Subcutaneous abdominal adipose tissue (tissue), 5 donors: ENCODE data around the gene SLC28A2.
"Not testable (repeated sequence)": the region's sequence is repeated elsewhere in the genome, so short reads cannot be mapped to it uniquely, and the experiment has no call there.

Experiments
- H3K27ac ChIP-seq: one replicate; pipeline ENCODE4 v1.7.0; 2013; ENCODE audit warnings: low read depth, mild to moderate bottlenecking, inconsistent platforms, low read length, moderate library complexity
- H3K27me3 ChIP-seq, 5 donors: one replicate each; pipeline ENCODE4 v1.7.0; 2013; ENCODE audit warnings: low read length in 5 of 5, inconsistent platforms in 1 of 5; ENCODE audit not compliant: control insufficient read depth in 5 of 5, insufficient read depth in 4 of 5
- H3K36me3 ChIP-seq, 5 donors: one replicate each; pipeline ENCODE4 v1.7.0; 2013; ENCODE audit warnings: low read length in 5 of 5; ENCODE audit not compliant: control insufficient read depth in 5 of 5, insufficient read depth in 5 of 5
- H3K4me1 ChIP-seq, 5 donors: one replicate each; pipeline ENCODE4 v1.7.0; 2013; ENCODE audit warnings: low read length in 5 of 5, mild to moderate bottlenecking in 3 of 5, moderate library complexity in 1 of 5; ENCODE audit not compliant: control insufficient read depth in 5 of 5, insufficient read depth in 5 of 5
- H3K4me3 ChIP-seq, 5 donors: one replicate each; pipeline ENCODE4 v1.7.0; 2013; ENCODE audit warnings: low read length in 5 of 5, low read depth in 1 of 5
- H3K9ac ChIP-seq, 5 donors: one replicate each; pipeline ENCODE4 v1.7.0; 2013; ENCODE audit warnings: low read length in 5 of 5, mild to moderate bottlenecking in 4 of 5, moderate library complexity in 3 of 5
- H3K9me3 ChIP-seq, 5 donors: one replicate each; pipeline ENCODE4 v1.7.0; 2013; ENCODE audit warnings: low read length in 5 of 5; ENCODE audit not compliant: control insufficient read depth in 5 of 5
- donor health status: healthy.
- donor health status: healthy.
- donor health status: healthy.
- donor health status: healthy.
- donor health status: healthy.

Gene SLC28A2

DNA sequence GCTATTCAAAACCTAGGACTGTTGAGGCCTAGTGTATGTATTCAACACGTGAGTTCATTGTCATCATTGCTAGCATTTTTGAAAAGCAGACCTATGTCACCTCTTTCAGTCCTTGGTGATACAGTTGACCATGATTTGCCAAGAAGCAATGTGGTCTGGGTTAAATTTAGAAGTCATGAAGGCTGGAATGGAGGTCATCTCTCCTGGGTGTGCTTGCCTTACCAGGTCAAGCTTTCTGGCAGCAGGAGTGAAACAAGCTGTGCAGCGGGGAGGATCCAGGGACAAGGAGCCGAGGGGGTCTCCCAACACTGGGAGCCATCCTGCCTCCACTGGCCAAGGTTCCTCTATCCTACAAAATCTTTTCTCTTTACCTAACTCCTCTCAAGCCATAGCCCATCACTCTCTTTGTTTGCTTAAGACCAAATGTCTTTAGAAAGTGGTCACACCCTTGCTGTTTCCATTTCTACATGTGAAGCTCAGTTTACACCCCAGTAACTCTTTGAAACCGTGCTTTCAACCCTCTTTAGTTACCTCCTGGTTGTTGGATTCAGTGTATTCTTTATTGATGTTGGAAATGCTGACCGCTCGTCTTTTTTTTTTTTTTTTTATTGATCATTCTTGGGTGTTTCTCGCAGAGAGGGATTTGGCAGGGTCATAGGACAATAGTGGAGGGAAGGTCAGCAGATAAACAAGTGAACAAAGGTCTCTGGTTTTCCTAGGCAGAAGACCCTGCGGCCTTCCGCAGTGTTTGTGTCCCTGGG lies 40.0 kb downstream of the SLC28A2 start:
- no peak overlapping the region for H3K27ac ChIP-seq
- H3K4me3 ChIP-seq: no peak overlapping the region
- H3K9ac ChIP-seq: no peak overlapping the region
- H3K27me3 ChIP-seq: no peaks in the 10 kb centered on the region
- no peaks in the 10 kb centered on the region for H3K4me1 ChIP-seq
- H3K36me3 ChIP-seq: no peaks in the 10 kb centered on the region
- no peaks in the 10 kb centered on the region for H3K9me3 ChIP-seq

DNA sequence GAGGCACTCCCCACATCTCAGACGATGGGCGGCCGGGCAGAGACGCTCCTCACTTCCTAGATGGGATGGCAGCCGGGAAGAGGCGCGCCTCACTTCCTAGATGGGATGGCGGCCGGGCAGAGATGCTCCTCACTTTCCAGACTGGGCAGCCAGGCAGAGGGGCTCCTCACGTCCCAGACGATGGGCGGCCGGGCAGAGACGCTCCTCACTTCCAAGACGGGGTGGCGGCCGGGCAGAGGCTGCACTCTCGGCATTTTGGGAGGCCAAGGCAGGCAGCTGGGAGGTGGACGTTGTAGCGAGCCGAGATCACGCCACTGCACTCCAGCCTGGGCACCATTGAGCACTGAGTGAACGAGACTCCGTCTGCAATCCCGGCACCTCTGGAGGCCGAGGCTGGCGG lies 41.3 kb downstream of the SLC28A2 start:
- H3K36me3 ChIP-seq, H3K4me1 ChIP-seq, H3K9me3 ChIP-seq, H3K27me3 ChIP-seq, H3K4me3 ChIP-seq, H3K9ac ChIP-seq, H3K27ac ChIP-seq: not testable (repeated sequence)

DNA sequence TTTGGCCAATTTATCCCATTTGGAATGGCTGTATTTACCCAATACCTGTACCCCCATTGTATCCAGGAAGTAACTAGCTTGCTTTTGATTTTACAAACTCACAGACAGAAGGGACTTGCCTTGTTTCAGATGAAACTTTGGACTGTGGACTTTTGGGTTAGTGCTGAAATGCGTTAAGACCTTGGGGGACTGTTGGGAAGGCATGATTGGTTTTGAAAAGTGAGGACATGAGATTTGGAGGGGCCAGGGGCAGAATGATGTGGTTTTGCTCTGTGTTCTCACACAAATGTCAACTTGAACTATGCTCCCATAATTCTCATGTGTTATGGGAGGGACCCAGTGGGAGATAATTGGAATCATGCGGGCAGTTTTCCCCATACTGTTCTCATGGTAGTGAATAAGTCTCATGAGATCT lies 46.9 kb downstream of the SLC28A2 start:
- not testable (repeated sequence) for H3K4me1 ChIP-seq, H3K36me3 ChIP-seq

DNA sequence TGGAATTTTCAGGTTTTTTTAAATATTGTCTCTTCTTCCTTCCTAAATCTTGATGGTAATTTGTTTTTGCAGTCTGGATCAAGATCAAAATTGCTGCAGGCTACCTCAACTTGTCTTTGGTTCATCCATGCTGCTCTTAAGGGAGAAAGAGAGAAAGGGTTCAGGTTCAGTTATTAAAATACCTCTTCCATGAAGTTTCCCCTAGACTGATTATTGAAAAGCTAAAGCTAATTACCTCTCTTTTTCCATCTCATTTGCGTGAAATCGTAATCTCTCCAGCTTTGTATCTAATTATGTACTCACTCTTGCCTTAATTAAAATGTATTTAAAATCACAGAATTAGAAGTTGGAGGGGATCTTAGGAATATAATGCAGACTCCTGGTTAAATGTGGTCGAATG lies 52.7 kb downstream of the SLC28A2 start:
- H3K27me3 ChIP-seq: peaks cover 0 to 8% (median 0%) of the 10 kb centered on the region in 5 donors
- no peak overlapping the region for H3K9ac ChIP-seq
- H3K4me1 ChIP-seq: peaks cover 0 to 5% (median 4%) of the 10 kb centered on the region in 5 donors
- H3K9me3 ChIP-seq: no peaks in the 10 kb centered on the region
- H3K36me3 ChIP-seq: no peaks in the 10 kb centered on the region
- H3K27ac ChIP-seq: no peak overlapping the region
- H3K4me3 ChIP-seq: no peak overlapping the region

More for the DNA sequence above, 46.9 kb downstream of the SLC28A2 start:
- not testable (repeated sequence) for H3K4me3 ChIP-seq, H3K27me3 ChIP-seq, H3K27ac ChIP-seq, H3K9ac ChIP-seq, H3K9me3 ChIP-seq

DNA sequence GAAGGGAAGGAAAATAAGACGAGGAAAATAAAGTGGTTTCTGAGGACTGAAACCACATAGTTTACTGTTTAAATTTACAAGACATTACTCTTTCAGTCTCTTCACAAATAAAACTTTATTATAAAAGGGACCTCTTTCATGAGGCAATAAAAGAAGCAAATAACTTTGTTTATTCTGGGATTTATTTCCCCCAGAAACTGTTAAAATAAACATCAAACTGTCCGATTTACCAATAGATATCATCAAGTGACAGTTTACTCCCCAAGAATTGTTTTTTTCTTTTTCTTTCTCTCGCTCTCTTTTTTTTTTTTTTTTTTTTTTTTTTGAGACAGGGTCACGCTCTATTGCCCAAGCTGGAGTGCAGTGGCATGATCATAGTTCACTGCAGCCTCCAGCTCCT lies 54.1 kb downstream of the SLC28A2 start:
- Histone ChIP-seq H3K4me3 (no peak overlapping the region), H3K36me3 (no peaks in the 10 kb centered on the region), H3K9me3 (no peaks in the 10 kb centered on the region), H3K9ac (no peak overlapping the region), H3K27ac (no peak overlapping the region), H3K27me3 (peaks cover 0 to 8% (median 0%) of the 10 kb centered on the region in 5 donors), H3K4me1 (peaks cover 0 to 15% (median 10%) of the 10 kb centered on the region in 5 donors)

DNA sequence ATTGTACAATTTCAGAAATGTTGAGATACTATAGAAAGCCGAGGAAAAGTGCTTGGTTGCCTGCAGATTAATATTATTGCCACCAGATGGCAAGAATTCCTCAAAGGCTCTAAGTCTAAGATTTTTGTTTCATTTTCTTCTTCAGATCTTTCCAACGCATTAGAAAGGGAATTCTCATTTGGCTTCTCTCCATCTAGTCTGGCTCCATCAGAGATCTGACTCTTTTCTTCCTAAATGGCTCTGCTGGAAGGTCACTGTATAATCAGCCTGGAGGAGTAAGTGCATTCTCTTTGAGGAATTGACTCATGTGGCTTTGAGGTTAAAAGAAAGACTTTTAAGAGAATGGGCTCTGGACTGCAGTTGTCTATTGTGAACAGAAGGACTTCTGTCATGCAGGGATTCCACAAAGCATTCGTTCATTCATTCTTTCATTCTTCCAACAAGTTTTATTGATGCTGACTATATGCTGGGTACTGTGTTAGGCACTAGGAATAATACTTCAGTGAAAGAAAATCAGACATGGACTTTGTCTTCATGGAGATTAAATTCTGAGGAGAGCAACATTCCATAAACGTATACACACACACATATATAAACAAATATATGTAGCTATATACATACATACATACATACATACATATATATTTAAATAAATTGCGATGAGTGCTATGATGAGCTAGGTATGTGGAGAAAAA lies 55.3 kb downstream of the SLC28A2 start:
- Histone ChIP-seq H3K9ac (peak overlapping the region in 1 of 5 donors; percentile 37), H3K4me1 (peaks cover 0 to 15% (median 10%) of the 10 kb centered on the region in 5 donors), H3K4me3 (peak overlapping the region in 4 of 5 donors; percentile 7 to 45 (median 40)), H3K27ac (no peak overlapping the region), H3K36me3 (no peaks in the 10 kb centered on the region), H3K9me3 (no peaks in the 10 kb centered on the region), H3K27me3 (peaks cover 0 to 8% (median 0%) of the 10 kb centered on the region in 5 donors)

DNA sequence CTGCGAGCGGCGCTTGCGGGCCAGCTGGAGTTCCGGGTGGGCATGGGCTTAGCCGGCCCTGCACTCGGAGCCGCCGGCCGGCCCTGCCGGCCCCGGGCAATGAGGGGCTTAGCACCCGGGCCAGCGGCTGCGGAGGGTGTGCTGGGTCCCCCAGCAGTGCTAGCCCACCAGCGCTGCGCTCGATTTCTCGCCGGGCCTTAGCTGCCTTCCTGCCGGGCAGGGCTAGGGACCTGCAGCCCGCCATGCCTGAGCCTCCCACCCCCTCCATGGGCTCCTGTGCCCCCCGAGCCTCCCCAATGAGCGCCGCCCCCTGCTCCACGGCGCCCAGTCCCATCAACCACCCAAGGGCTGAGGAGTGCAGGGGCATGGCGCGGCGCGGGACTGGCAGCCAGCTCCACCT lies 62.1 kb downstream of the SLC28A2 start:
- H3K9ac ChIP-seq, H3K36me3 ChIP-seq, H3K9me3 ChIP-seq, H3K27me3 ChIP-seq, H3K4me3 ChIP-seq, H3K27ac ChIP-seq: not testable (repeated sequence)
- peaks cover 0 to 10% (median 5%) of the 10 kb centered on the region in 5 donors for H3K4me1 ChIP-seq

DNA sequence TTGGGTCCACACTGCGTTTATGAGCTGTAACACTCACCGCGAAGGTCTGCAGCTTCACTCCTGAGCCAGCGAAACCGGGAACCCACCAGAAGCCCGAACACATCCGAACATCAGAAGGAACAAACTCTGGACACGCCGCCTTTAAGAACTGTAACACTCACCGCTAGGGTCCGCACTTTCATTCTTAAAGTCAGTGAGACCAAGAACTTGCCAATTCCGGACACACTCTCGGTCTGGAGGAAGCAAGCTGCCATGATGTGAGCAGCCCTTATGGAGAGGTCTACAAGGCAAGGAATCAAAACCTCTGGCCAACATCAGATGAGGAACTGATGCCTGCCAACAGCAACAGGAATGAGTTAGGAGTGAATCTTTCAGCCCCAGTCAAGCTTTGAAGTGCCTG lies 62.9 kb downstream of the SLC28A2 start:
- no peaks in the 10 kb centered on the region for H3K27me3 ChIP-seq
- peak overlapping the region in 1 of 5 donors; percentile 8 for H3K4me3 ChIP-seq
- H3K9ac ChIP-seq: no peak overlapping the region
- H3K4me1 ChIP-seq: peaks cover 0 to 10% (median 5%) of the 10 kb centered on the region in 5 donors
- no peak overlapping the region for H3K27ac ChIP-seq
- H3K36me3 ChIP-seq: no peaks in the 10 kb centered on the region
- H3K9me3 ChIP-seq: no peaks in the 10 kb centered on the region

DNA sequence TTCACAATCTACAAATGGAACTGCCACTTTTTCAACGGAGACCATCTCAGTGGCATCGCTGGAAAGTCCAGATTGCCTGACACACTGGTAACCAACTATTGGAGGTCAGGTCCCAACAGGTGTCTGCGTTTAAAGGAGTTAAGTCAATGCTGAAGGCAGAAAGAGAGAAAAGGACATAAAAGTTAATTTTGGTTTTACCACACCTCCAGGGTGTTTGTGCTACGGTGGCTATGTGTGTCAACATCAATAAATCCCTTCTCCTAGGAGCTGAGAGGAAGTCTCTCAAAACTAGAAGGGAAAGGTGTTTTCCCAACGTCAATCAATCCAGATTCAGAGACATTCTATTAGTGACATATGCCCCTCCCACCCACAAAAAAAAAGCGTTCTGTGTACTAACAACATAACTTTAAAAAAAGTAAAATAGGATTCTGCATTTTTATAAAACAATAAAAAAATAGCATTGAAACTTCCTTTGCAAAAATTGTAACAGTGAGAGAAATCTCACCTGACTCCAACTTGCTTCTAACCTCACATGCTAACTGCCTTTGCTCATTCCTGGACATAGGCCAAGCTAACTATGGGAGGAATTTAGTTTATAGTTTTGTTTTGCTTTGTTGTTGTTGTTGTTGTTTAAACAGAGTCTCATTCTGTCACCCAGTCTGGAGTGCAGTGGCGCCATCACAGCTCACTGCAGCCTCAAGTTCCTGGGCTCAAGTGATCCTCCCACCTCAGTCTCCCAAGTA lies 67.6 kb downstream of the SLC28A2 start:
- H3K36me3 ChIP-seq: no peaks in the 10 kb centered on the region
- H3K4me1 ChIP-seq: no peaks in the 10 kb centered on the region
- no peak overlapping the region for H3K27ac ChIP-seq
- H3K27me3 ChIP-seq: peaks cover 0 to under 1% (median 0%) of the 10 kb centered on the region in 5 donors
- H3K4me3 ChIP-seq: no peak overlapping the region
- no peak overlapping the region for H3K9ac ChIP-seq
- H3K9me3 ChIP-seq: no peaks in the 10 kb centered on the region
